ENCODE results near the gene GSAP. TPM values are rescaled to one million over a fixed set of nuclear protein-coding genes. Genes with fewer than 3 reads are reported as not detected.

GSAP gene
- total and polyA plus RNA-seq, 2 experiments from 2014 or later = 1.7 to 3.0 TPM

DNA sequence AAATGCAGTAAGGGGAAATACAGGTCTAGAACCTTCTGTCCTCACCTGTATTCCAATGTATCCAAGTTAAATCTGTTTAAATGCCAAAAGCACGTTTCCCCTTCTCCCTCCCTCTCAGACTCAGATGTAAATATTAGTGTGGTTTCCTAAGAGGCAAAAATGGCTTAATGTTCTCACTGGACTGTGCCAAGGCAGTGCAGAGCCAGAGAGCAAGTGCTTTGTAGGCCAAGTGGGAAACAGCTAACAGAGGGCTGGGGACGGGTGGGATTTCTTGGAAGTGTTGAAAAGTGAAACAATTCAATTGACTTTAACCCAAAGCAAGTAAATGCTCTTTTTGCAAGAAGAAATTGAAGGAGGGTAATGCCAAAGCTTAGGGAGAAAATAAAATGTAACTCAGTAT lies 103.1 kb downstream of the GSAP start:
- H3K27ac ChIP-seq = no peak overlapping the region
- TF ChIP-seq, protein P1, sequence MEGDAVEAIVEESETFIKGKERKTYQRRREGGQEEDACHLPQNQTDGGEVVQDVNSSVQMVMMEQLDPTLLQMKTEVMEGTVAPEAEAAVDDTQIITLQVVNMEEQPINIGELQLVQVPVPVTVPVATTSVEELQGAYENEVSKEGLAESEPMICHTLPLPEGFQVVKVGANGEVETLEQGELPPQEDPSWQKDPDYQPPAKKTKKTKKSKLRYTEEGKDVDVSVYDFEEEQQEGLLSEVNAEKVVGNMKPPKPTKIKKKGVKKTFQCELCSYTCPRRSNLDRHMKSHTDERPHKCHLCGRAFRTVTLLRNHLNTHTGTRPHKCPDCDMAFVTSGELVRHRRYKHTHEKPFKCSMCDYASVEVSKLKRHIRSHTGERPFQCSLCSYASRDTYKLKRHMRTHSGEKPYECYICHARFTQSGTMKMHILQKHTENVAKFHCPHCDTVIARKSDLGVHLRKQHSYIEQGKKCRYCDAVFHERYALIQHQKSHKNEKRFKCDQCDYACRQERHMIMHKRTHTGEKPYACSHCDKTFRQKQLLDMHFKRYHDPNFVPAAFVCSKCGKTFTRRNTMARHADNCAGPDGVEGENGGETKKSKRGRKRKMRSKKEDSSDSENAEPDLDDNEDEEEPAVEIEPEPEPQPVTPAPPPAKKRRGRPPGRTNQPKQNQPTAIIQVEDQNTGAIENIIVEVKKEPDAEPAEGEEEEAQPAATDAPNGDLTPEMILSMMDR (IDR thresholded peaks at IDR 0.05; ENCODE audit: low read depth, low read length) = no peak

DNA sequence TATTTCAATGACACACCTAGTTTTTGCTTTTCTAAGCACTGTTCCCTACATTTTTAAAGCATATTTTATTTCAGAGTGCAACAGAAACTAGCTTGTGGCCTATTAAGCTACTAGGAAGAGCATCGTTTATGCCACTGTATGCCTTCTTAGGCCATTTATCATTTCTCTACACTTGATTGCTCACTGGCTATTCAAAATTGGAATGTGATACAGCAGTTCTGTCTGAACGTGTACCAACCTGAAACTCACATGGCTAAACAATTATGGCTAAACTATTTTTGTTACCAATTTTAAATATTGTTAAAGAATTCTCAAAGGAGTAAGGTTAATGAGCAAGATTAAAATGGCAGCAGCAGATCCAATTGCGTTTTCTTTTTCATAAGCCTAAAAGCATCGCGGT lies 105.2 kb downstream of the GSAP start:
- H3K4me1 ChIP-seq (ENCODE audit: low read depth) = no peaks in the 10 kb centered on the region
- no peak overlapping the region for H3K27ac ChIP-seq
- no peak for DNase-seq (ENCODE audit: low read depth in 1 of 2, low spot score in 1 of 2)
- TF ChIP-seq, protein P1 (IDR thresholded peaks at IDR 0.05; ENCODE audit: low read depth, low read length) = no peak
- no peaks in the 10 kb centered on the region for H3K27me3 ChIP-seq
- H3K4me3 ChIP-seq = no peak overlapping the region
- no peaks in the 10 kb centered on the region for H3K9me3 ChIP-seq (ENCODE audit: low read depth)
- no peaks in the 10 kb centered on the region for H3K36me3 ChIP-seq

More for the DNA sequence above, 103.1 kb downstream of the GSAP start:
- Histone ChIP-seq H3K36me3 (no peaks in the 10 kb centered on the region), H3K4me3 (no peak overlapping the region), H3K4me1 (ENCODE audit: low read depth) (no peaks in the 10 kb centered on the region), H3K9me3 (ENCODE audit: low read depth) (no peaks in the 10 kb centered on the region), H3K27me3 (no peaks in the 10 kb centered on the region)
- DNase-seq (ENCODE audit: low read depth in 1 of 2, low spot score in 1 of 2) = no peak

DNA sequence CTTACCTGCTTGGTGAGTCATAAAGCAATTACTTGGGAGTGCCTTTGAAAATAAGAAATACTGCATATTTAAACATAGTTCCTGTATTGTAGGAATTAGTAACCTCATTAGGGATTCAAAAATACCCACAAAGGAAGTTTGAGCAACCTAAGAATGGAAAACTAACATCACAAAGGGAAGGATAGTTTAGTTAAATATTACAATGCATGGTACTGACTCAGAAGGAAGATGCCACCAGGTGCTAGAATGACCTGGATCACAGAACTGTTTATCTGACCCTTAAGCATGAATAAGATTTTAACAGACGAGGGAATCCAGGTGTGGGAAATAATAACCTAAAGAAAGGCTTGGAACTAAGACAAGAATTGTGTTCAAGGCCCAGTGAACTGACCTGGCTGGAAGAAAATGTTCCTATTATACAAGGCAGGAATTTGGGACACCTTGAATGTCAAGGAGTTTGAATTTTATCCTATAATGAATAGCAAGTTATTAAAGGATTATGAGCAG lies 106.4 kb downstream of the GSAP start:
- TF ChIP-seq, protein P1 (IDR thresholded peaks at IDR 0.05; ENCODE audit: low read depth, low read length) = no peak
- H3K9me3 ChIP-seq (ENCODE audit: low read depth) = no peaks in the 10 kb centered on the region
- no peaks in the 10 kb centered on the region for H3K27me3 ChIP-seq
- H3K4me1 ChIP-seq (ENCODE audit: low read depth) = no peaks in the 10 kb centered on the region
- H3K27ac ChIP-seq = no peak overlapping the region
- DNase-seq (ENCODE audit: low read depth in 1 of 2, low spot score in 1 of 2) = no peak
- no peak overlapping the region for H3K4me3 ChIP-seq
- H3K36me3 ChIP-seq = no peaks in the 10 kb centered on the region

DNA sequence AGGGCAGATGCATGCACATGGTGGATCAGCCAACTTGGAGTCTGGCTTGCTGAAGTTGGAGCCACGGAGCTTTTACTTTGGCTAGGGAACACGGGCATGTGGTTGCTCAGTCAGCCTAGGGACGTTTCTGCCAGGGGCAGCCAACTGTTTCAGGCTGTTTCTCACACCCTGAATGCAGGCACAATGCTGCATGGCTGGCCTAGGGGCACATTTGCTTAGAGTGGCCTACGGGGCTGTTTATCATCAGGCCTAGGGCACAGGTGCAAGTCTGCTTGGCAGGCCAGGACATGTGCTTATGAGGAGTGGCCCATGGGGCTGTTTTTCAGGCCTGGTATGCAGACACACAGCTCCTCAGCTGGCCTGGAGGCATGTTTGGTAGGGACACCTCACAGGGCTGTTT lies 107.4 kb downstream of the GSAP start:
- no peak for DNase-seq (ENCODE audit: low read depth in 1 of 2, low spot score in 1 of 2)
- Histone ChIP-seq H3K9me3 (ENCODE audit: low read depth) (no peaks in the 10 kb centered on the region), H3K36me3 (no peaks in the 10 kb centered on the region), H3K27ac (no peak overlapping the region), H3K27me3 (no peaks in the 10 kb centered on the region), H3K4me1 (ENCODE audit: low read depth) (no peaks in the 10 kb centered on the region), H3K4me3 (no peak overlapping the region)
- TF ChIP-seq, protein P1 (IDR thresholded peaks at IDR 0.05; ENCODE audit: low read depth, low read length) = no peak

DNA sequence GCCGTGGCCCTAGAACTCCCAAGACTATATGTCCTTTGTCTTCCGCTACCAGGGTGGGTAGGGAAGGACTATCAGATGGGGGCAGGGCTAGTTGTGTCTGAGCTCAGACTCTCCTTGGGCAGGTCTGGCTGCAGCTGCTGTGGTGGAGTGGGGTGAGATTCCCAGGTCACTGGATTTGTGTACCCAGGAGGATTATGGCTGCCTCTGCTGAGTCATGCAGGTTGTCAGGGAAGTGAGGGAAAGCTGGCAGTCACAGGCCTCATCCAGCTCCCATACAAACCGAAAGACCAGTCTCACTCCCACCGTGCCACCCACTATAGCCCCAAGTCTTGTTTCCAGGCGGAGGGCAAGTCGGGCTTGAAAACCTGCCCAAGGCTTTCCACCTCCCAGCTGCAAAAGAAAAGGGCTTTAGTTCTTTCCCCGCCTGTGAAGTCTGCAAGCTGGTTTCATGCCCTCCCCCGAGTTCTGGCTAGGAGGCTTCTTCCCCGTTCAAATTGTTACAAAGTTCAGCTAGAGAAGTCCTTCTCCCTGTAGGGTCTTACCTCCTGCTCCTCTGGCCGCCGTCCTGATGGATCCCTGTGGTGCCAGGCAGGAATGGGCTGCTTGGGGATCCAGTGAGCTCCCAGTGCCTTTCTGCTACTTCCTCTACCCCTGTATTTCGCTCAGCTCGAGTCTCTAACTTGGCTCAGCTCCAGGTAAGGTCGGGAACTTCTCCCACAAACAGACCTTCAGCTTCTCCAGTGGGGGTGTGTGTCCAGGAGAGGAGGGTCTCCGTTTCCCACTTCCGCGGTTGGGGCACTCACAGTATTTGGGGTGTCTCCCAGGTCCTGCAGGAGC lies 109.7 kb downstream of the GSAP start:
- Histone ChIP-seq H3K4me1 (ENCODE audit: low read depth) (no peaks in the 10 kb centered on the region), H3K27me3 (no peaks in the 10 kb centered on the region), H3K27ac (no peak overlapping the region), H3K36me3 (no peaks in the 10 kb centered on the region), H3K4me3 (no peak overlapping the region), H3K9me3 (ENCODE audit: low read depth) (no peaks in the 10 kb centered on the region)
- TF ChIP-seq, protein P1 (IDR thresholded peaks at IDR 0.05; ENCODE audit: low read depth, low read length) = no peak
- no peak for DNase-seq (ENCODE audit: low read depth in 1 of 2, low spot score in 1 of 2)
